ENCODE data around the gene BCR. TPM values are rescaled to one million over a fixed set of nuclear protein-coding genes. Genes with fewer than 3 reads are reported as not detected.
A peak's percentile ranks its signal among the peaks of the same experiment; 100 is the strongest.

The BCR gene
- total RNA-seq, 2 experiments from 2014 or later = 62.3 to 63.3 TPM

DNA sequence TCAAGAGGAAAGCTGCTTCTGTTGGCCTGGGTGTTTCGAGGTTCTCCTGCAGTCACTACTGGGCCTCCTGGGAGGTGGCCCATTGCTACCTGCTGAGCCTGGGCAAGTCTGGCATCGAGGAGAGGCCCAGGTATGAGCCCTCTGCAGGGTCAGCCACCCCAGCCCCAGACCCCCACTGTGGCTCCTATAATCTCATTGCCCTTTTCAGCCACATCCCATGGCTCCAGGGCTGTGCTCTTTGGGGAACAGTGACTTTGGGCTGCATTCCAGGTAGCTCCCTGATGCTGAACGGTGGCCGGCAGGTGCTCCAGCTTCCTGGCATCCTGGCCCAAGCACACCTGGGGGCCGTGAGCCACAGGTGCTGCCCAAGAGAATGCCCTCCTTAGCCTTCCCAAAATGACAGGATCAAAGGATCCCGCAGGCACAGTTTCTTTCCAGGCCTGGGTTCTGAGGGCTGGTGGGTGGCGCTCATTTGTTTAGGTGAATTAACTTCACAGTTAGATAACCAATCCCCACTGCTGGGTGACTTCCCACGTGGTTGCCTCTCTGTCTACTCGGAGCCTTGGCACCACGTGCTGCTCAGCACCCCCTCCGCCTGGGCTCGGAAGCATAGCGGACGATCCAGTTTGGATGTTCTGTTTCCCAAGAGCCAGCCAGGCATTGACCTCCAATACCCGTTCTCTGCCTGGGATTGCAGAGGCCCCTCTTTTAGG, 97.4 kb downstream of the BCR start:
- Mint-ChIP-seq H3K27me3 (ENCODE audit: low read depth) (no peaks in the 10 kb centered on the region), H3K27ac (peak overlapping the region; percentile 41), H3K4me3 (no peak overlapping the region), H3K4me1 (ENCODE audit: low read depth) (peaks cover 20% of the 10 kb centered on the region), H3K9me3 (no peaks in the 10 kb centered on the region), H3K36me3 (ENCODE audit: low read depth) (peaks cover 14% of the 10 kb centered on the region)
- DNase-seq = no peak
- CTCF ChIA-PET = interaction anchor here (1.5 to 11.5 kb wide), 2 partner anchors 13 to 101 kb away, joined by 7 to 167 read pairs; partner anchors contain the start of gene BCR
- intact Hi-C loops (cut with micrococcal nuclease) = no loop called here

GRCh38 chr22:23278883-23279675, 98.8 kb downstream of the BCR start:
- peaks cover 9% of the 10 kb centered on the region for H3K36me3 Mint-ChIP-seq (ENCODE audit: low read depth)
- H3K27ac Mint-ChIP-seq = peak overlapping the region; percentile 57
- intact Hi-C loops (cut with micrococcal nuclease) = no loop called here
- H3K4me1 Mint-ChIP-seq (ENCODE audit: low read depth) = peaks cover 20% of the 10 kb centered on the region
- CTCF ChIA-PET = interaction anchor here (0.6 to 11.5 kb wide), 4 partner anchors 11 to 102 kb away, joined by 3 to 167 read pairs (median 6); partner anchors contain the start of gene BCR
- H3K9me3 Mint-ChIP-seq = no peaks in the 10 kb centered on the region
- DNase-seq = peak; percentile 34
- H3K4me3 Mint-ChIP-seq = no peak overlapping the region
- H3K27me3 Mint-ChIP-seq (ENCODE audit: low read depth) = no peaks in the 10 kb centered on the region

GRCh38 chr22:23279781-23280180, 99.5 kb downstream of the BCR start:
- intact Hi-C loops (cut with micrococcal nuclease) = loop anchor here (5.0 to 10.0 kb wide), 2 partner anchors 37 to 325 kb away; no protein-coding TSS in a partner anchor

DNA sequence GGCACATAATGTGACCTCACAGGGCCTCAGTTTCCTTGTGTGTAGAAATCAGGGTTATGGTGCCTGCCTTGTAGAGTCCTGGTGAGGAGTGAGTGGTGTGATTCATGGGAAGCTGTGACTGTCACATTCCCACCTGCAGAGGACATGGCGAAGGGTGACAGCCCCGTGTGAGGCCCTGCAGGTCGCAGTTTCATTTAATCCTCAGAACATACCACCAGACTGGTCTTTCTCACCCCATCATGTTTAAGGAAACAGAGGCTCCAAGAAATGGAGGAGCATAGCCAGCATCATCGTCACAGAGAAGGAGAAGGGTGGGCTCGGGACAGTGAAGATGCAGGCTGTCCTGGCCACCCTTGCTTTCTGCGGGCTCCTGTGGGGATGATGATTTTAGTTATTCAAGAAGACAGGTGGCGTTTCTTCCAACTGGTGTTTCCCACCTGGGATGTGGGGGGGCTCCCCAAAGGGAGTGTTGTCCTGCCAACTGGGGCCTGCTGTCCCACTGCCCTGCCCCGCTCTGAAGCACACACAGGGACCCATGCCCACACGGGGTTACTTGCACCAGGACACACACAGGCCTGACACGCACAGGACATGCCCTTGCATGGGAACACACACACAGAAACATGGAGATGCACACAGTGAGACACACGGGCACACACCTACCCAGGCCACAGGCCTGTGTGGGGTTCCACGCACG, 100.2 kb downstream of the BCR start:
- Mint-ChIP-seq H3K4me3 (no peak overlapping the region), H3K4me1 (ENCODE audit: low read depth) (peaks cover 20% of the 10 kb centered on the region), H3K27me3 (ENCODE audit: low read depth) (no peaks in the 10 kb centered on the region), H3K27ac (peak overlapping the region; percentile 38), H3K36me3 (ENCODE audit: low read depth) (peaks cover 8% of the 10 kb centered on the region), H3K9me3 (no peaks in the 10 kb centered on the region)
- intact Hi-C loops (cut with micrococcal nuclease) = loop anchor here (5.0 to 10.0 kb wide), 2 partner anchors 38 to 326 kb away; no protein-coding TSS in a partner anchor
- CTCF ChIA-PET = interaction anchor here (11.5 kb wide), 1 partner anchor 103 kb away, joined by 167 read pairs; the partner anchor contains the start of gene BCR
- no peak for DNase-seq

More at GRCh38 chr22:23279781-23280180, 99.5 kb downstream of the BCR start:
- peaks cover 8% of the 10 kb centered on the region for H3K36me3 Mint-ChIP-seq (ENCODE audit: low read depth)
- H3K27me3 Mint-ChIP-seq (ENCODE audit: low read depth) = no peaks in the 10 kb centered on the region
- CTCF ChIA-PET = interaction anchor here (1.6 to 11.5 kb wide), 2 partner anchors 10 to 103 kb away, joined by 9 to 167 read pairs; partner anchors contain the start of gene BCR
- H3K27ac Mint-ChIP-seq = peak overlapping the region; percentile 38
- no peak overlapping the region for H3K4me3 Mint-ChIP-seq
- no peaks in the 10 kb centered on the region for H3K9me3 Mint-ChIP-seq
- DNase-seq = no peak
- peaks cover 20% of the 10 kb centered on the region for H3K4me1 Mint-ChIP-seq (ENCODE audit: low read depth)

- Mint-ChIP-seq H3K4me3 (no peak overlapping the region), H3K4me1 (ENCODE audit: low read depth) (peaks cover 20% of the 10 kb centered on the region), H3K36me3 (ENCODE audit: low read depth) (peaks cover 6% of the 10 kb centered on the region), H3K27ac (peak overlapping the region; percentile 8), H3K27me3 (ENCODE audit: low read depth) (no peaks in the 10 kb centered on the region), H3K9me3 (no peaks in the 10 kb centered on the region)
- DNase-seq = no peak
- CTCF ChIA-PET = interaction anchor here (11.5 kb wide), 1 partner anchor 104 kb away, joined by 167 read pairs; the partner anchor contains the start of gene BCR
- intact Hi-C loops (cut with micrococcal nuclease) = loop anchor here (5.0 to 10.0 kb wide), 2 partner anchors 39 to 326 kb away; no protein-coding TSS in a partner anchor
These were observed 100.7 kb downstream of the BCR start for GRCh38 chr22:23281053-23281405.

DNA sequence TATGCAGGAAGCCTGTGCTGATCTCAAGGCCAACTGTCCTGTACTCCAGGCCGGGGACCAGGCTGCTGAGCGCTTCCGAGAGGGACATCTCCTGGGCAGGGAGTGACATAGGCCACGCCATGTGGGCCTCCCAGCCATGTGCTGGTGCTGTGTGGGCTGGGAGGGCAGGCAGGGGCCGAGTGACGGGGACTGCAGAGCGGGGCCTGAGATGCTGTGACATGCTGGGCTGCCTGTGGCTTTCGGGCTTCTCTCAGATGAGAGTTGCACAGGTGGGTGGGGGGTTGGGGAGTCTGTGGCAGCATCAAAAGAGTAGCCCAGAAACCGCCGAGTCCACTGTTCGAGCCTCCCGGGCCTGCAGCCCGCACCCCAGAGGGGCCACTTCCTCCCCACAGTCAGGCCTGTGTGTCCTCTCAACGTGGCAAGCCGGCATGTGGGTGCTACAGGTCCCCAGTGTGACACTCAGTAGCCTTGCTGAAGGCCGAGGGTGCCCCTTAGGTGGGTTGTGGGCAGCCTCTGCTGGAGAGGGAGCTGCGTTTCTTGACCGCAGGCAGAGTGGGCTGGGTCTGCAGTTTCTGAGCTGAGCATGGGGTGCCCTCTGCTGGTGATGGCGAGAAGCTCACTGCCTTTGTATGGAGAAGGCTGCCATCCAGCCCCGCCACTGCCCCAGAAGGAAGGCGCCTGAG, 101.2 kb downstream of the BCR start:
- CTCF ChIA-PET = interaction anchor here (0.5 to 11.5 kb wide), 21 partner anchors 9 to 321 kb away, joined by 3 to 167 read pairs (median 4); partner anchors contain the start of gene BCR
- DNase-seq = peak; percentile 91
- H3K4me1 Mint-ChIP-seq (ENCODE audit: low read depth) = peaks cover 20% of the 10 kb centered on the region
- no peak overlapping the region for H3K4me3 Mint-ChIP-seq
- H3K9me3 Mint-ChIP-seq = no peaks in the 10 kb centered on the region
- no peak overlapping the region for H3K27ac Mint-ChIP-seq
- H3K27me3 Mint-ChIP-seq (ENCODE audit: low read depth) = no peaks in the 10 kb centered on the region
- peaks cover 6% of the 10 kb centered on the region for H3K36me3 Mint-ChIP-seq (ENCODE audit: low read depth)
- intact Hi-C loops (cut with micrococcal nuclease) = loop anchor here (1.0 to 10.0 kb wide), 3 partner anchors 39 to 327 kb away; no protein-coding TSS in a partner anchor

DNA sequence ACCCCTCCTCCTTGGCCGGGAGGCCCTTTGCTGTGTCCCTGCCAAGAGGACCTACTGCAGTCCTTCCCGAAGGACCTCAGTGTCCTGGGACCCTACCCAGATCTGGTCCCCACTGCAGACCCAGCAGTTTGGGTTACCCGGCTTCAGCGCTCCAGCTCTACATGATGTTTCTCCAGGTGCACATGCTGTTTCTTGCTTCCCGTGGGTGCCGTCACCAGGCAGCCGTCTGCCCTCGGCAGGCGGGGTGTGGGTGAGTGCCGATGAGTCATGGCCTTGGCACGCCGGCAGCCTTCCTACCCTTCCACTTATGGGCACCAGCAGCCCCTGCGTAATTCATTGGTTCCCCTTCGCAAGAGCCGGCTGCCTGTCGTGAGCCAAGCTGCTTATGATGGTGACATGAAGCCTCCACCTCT, 101.8 kb downstream of the BCR start:
- peaks cover 20% of the 10 kb centered on the region for H3K4me1 Mint-ChIP-seq (ENCODE audit: low read depth)
- no peak overlapping the region for H3K4me3 Mint-ChIP-seq

GRCh38 chr22:23282516-23282915, 102.2 kb downstream of the BCR start:
- peaks cover 20% of the 10 kb centered on the region for H3K4me1 Mint-ChIP-seq (ENCODE audit: low read depth)
- intact Hi-C loops (cut with micrococcal nuclease) = loop anchor here (1.0 to 10.0 kb wide), 3 partner anchors 40 to 328 kb away; no protein-coding TSS in a partner anchor
- CTCF ChIA-PET = interaction anchor here (0.5 to 11.5 kb wide), 19 partner anchors 8 to 322 kb away, joined by 3 to 167 read pairs (median 4); partner anchors contain the start of gene BCR
- H3K4me3 Mint-ChIP-seq = no peak overlapping the region
- H3K27me3 Mint-ChIP-seq (ENCODE audit: low read depth) = no peaks in the 10 kb centered on the region
- H3K36me3 Mint-ChIP-seq (ENCODE audit: low read depth) = peaks cover 6% of the 10 kb centered on the region
- H3K27ac Mint-ChIP-seq = no peak overlapping the region
- H3K9me3 Mint-ChIP-seq = no peaks in the 10 kb centered on the region
- no peak for DNase-seq

More for the DNA sequence above, 101.8 kb downstream of the BCR start:
- no peaks in the 10 kb centered on the region for H3K9me3 Mint-ChIP-seq
- intact Hi-C loops (cut with micrococcal nuclease) = loop anchor here (1.0 to 10.0 kb wide), 3 partner anchors 40 to 327 kb away; no protein-coding TSS in a partner anchor
- H3K27me3 Mint-ChIP-seq (ENCODE audit: low read depth) = no peaks in the 10 kb centered on the region
- H3K36me3 Mint-ChIP-seq (ENCODE audit: low read depth) = peaks cover 6% of the 10 kb centered on the region
- no peak overlapping the region for H3K27ac Mint-ChIP-seq
- CTCF ChIA-PET = interaction anchor here (0.5 to 11.5 kb wide), 22 partner anchors 8 to 322 kb away, joined by 3 to 167 read pairs (median 4); partner anchors contain the start of gene BCR
- DNase-seq = no peak

DNA sequence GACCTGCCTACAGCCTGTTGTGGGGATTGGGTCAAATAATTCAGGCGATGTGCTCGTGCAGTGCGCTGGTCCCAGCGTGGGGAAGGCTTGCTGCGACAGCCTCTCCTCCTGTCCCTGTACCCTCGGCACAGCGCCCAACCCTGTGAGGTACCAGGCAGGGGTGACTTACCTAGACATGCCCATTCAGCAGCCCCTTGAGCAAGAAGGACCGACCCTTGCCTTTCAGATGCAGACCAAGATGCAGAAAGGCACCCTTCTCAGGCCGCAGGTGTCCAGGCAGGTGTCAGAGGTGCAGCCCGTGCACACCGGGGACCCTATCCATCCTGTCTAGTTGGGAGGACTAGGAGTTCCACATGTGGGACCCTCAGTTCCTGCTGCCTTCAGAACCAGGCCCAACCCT, 102.7 kb downstream of the BCR start:
- Mint-ChIP-seq H3K4me1 (ENCODE audit: low read depth) (peaks cover 20% of the 10 kb centered on the region), H3K4me3 (no peak overlapping the region), H3K27me3 (ENCODE audit: low read depth) (no peaks in the 10 kb centered on the region), H3K27ac (no peak overlapping the region), H3K9me3 (no peaks in the 10 kb centered on the region), H3K36me3 (ENCODE audit: low read depth) (peaks cover 5% of the 10 kb centered on the region)
- CTCF ChIA-PET = interaction anchor here (0.8 to 11.5 kb wide), 6 partner anchors 52 to 156 kb away, joined by 3 to 167 read pairs (median 5); partner anchors contain the start of gene BCR
- intact Hi-C loops (cut with micrococcal nuclease) = loop anchor here (1.0 to 10.0 kb wide), 3 partner anchors 41 to 328 kb away; no protein-coding TSS in a partner anchor
- DNase-seq = no peak

- Mint-ChIP-seq H3K36me3 (ENCODE audit: low read depth) (peaks cover 4% of the 10 kb centered on the region), H3K27ac (no peak overlapping the region), H3K4me3 (no peak overlapping the region), H3K4me1 (ENCODE audit: low read depth) (peaks cover 20% of the 10 kb centered on the region), H3K27me3 (ENCODE audit: low read depth) (no peaks in the 10 kb centered on the region), H3K9me3 (no peaks in the 10 kb centered on the region)
- intact Hi-C loops (cut with micrococcal nuclease) = loop anchor here (5.0 to 10.0 kb wide), 2 partner anchors 42 to 329 kb away; no protein-coding TSS in a partner anchor
- DNase-seq = no peak
- CTCF ChIA-PET = interaction anchor here (0.7 to 11.5 kb wide), 2 partner anchors 107 to 117 kb away, joined by 3 to 167 read pairs; partner anchors contain the start of gene BCR
These were observed 103.5 kb downstream of the BCR start for GRCh38 chr22:23283591-23284503.
